Gastrocnemius medialis (tissue), 4 donors: ENCODE measurements around the gene HES2. TPM values are rescaled to one million over a fixed set of nuclear protein-coding genes. Genes with fewer than 3 reads are reported as not detected.
"Not testable (repeated sequence)": the region's sequence is repeated elsewhere in the genome, so short reads cannot be mapped to it uniquely, and the experiment has no call there.

Experiments
- ATAC-seq, 2 donors: fragments of 150-250 bp; one replicate each; pipeline ENCODE4 v1.9.1; 2016
- DNase-seq, 2 donors: peaks; one replicate each; pipeline ENCODE4 v3.0.0-alpha.2; 2019
- H3K27ac ChIP-seq, 4 donors: fragments of 200-600 bp; sonication (generic); 1 replicate in 1 of 4; 2 replicates in 3 of 4; pipeline ENCODE4 v1.5.1; 2016 to 2018; ENCODE audit warnings: mild to moderate bottlenecking in 2 of 4, moderate library complexity in 1 of 4
- H3K27me3 ChIP-seq, 3 donors: fragments of 200-600 bp; sonication (generic) in 2 of 3; 1 replicate in 1 of 3; 2 replicates in 2 of 3; pipeline versions ENCODE4 v1.5.1 to v1.6.0; 2016 to 2019; ENCODE audit warnings: mild to moderate bottlenecking in 1 of 3, moderate library complexity in 1 of 3
- H3K36me3 ChIP-seq, 2 donors: fragments of 200-600 bp; sonication (generic) in 1 of 2; one replicate each; pipeline ENCODE4 v1.5.1; 2017 to 2018
- H3K4me1 ChIP-seq, 2 donors: fragments of 200-600 bp; sonication (generic) in 1 of 2; one replicate each; pipeline ENCODE4 v1.5.1; 2016 to 2017; ENCODE audit warnings: mild to moderate bottlenecking in 2 of 2
- H3K4me3 ChIP-seq, 4 donors: fragments of 200-600 bp; sonication (generic) in 3 of 4; 1 replicate in 1 of 4; 2 replicates in 3 of 4; pipeline ENCODE4 v1.5.1; 2016 to 2019; ENCODE audit warnings: mild to moderate bottlenecking in 2 of 4
- H3K9me3 ChIP-seq, 3 donors: fragments of 200-600 bp; sonication (generic) in 2 of 3; 1 replicate in 1 of 3; 2 replicates in 2 of 3; pipeline ENCODE4 v1.5.1; 2016 to 2019
- POLR2A ChIP-seq, 2 donors: fragments of 450-650 bp; IDR thresholded peaks; one replicate each; pipeline ENCODE4 v1.6.1; 2017; ENCODE audit warnings: antibody characterized with exemption in 2 of 2, mild to moderate bottlenecking in 2 of 2, moderate library complexity in 2 of 2
- in situ Hi-C, 4 donors: fragments of 200-750 bp; cut with MboI; loops; one replicate each; pipeline versions ENCODE4 v1.15.0 to v1.8.0; 2017; ENCODE audit warnings: low sequenced_read_pairs in 4 of 4
- intact Hi-C: fragments of 100-400 bp; cut with DNase I; formaldehyde crosslinking; loops from one replicate; pipeline ENCODE4 v1.15.1; 2023; ENCODE audit warnings: low total_unique reads
- total RNA-seq, 4 donors: library from RNA; depleted of rRNA; stranded (reverse); fragments of >200 nt; gene quantifications; one replicate each; pipeline versions ENCODE4 v1.1.0 to v1.2.3, GENCODE V29; 2016
- TF ChIP-seq, protein P1 (sequence below), 5 experiments: fragments of 450-650 bp in 3 of 5; fragments of 200-600 bp in 2 of 5; sonication (generic) in 2 of 5; IDR thresholded peaks in 4 of 5; conservative IDR thresholded peaks in 1 of 5; 1 replicate in 4 of 5; 2 replicates in 1 of 5; pipeline ENCODE4 v1.5.1; 2016 to 2019; ENCODE audit warnings: antibody characterized with exemption in 5 of 5, mild to moderate bottlenecking in 3 of 5, moderate library complexity in 3 of 5

HES2 gene
- total RNA-seq, 4 donors from 2014 or later = 0.24 TPM; not detected in 3

DNA sequence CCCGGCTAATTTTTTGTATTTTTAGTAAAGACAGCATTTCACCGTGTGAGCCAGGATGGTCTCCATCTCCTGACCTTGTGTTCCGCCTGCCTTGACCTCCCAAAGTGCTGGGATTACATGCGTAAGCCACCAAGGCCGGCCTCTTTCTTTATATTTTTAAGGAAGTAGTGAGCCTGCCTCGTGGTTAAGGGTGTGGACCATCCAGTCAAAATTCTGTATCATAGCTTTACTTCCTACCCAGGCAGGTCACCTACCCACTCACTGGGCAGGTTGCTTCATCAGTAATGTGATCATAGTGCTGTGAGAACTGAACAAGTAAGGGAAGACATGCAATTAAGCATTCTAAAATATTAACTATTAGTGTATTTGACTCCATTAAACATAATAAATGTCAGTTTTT is 18.0 kb downstream of the HES2 start:
- DNase-seq (no peak), ATAC-seq (no peak)
- intact Hi-C loops = no loop called here
- H3K36me3 ChIP-seq = no peaks in the 10 kb centered on the region
- H3K27ac ChIP-seq = no peak overlapping the region
- no peak for TF ChIP-seq POLR2A (IDR thresholded peaks at IDR 0.05)
- TF ChIP-seq, protein P1, sequence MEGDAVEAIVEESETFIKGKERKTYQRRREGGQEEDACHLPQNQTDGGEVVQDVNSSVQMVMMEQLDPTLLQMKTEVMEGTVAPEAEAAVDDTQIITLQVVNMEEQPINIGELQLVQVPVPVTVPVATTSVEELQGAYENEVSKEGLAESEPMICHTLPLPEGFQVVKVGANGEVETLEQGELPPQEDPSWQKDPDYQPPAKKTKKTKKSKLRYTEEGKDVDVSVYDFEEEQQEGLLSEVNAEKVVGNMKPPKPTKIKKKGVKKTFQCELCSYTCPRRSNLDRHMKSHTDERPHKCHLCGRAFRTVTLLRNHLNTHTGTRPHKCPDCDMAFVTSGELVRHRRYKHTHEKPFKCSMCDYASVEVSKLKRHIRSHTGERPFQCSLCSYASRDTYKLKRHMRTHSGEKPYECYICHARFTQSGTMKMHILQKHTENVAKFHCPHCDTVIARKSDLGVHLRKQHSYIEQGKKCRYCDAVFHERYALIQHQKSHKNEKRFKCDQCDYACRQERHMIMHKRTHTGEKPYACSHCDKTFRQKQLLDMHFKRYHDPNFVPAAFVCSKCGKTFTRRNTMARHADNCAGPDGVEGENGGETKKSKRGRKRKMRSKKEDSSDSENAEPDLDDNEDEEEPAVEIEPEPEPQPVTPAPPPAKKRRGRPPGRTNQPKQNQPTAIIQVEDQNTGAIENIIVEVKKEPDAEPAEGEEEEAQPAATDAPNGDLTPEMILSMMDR (IDR thresholded peaks at IDR 0.05 in 4 of 5, conservative IDR thresholded peaks at IDR 0.05 in 1 of 5) = no peak
- in situ Hi-C loops = loop anchor here (5.0 to 25.0 kb wide), 6 partner anchors 39 to 164 kb away; partner anchors contain the start of genes HES3 (in 2 of the 4) and ICMT (in 1 of the 4)
- H3K27me3 ChIP-seq = peaks cover 0 to 10% (median 0%) of the 10 kb centered on the region in 3 donors
- H3K4me3 ChIP-seq = no peak overlapping the region
- no peaks in the 10 kb centered on the region for H3K9me3 ChIP-seq
- no peaks in the 10 kb centered on the region for H3K4me1 ChIP-seq

DNA sequence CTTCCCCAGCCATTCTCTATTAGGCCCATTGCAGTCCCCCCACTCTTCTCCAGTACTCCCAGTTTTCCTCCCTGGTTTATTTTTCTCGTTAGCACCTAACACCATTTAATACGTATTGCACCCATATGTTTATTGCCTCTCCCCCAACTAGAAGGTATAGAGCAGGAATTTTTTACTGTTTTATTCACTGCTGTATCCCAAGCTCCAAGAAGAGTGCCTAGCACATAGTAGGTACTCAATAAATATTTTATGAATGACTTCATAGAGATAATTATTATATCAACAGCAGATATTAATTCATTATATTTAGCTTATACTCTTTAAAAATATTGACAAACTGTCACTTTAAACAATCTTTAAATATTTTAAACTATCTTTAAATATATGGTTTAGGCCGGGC is 20.4 kb downstream of the HES2 start:
- H3K4me3 ChIP-seq = no peak overlapping the region
- no peak overlapping the region for H3K27ac ChIP-seq
- in situ Hi-C loops = no loop called here
- no peaks in the 10 kb centered on the region for H3K9me3 ChIP-seq
- H3K27me3 ChIP-seq = no peaks in the 10 kb centered on the region
- intact Hi-C loops = no loop called here
- ATAC-seq = no peak
- no peaks in the 10 kb centered on the region for H3K36me3 ChIP-seq
- H3K4me1 ChIP-seq = peaks cover 1% of the 10 kb centered on the region in 2 donors
- DNase-seq = no peak
- TF ChIP-seq POLR2A (IDR thresholded peaks at IDR 0.05) = no peak
- TF ChIP-seq, protein P1 (IDR thresholded peaks at IDR 0.05 in 4 of 5, conservative IDR thresholded peaks at IDR 0.05 in 1 of 5) = no peak

DNA sequence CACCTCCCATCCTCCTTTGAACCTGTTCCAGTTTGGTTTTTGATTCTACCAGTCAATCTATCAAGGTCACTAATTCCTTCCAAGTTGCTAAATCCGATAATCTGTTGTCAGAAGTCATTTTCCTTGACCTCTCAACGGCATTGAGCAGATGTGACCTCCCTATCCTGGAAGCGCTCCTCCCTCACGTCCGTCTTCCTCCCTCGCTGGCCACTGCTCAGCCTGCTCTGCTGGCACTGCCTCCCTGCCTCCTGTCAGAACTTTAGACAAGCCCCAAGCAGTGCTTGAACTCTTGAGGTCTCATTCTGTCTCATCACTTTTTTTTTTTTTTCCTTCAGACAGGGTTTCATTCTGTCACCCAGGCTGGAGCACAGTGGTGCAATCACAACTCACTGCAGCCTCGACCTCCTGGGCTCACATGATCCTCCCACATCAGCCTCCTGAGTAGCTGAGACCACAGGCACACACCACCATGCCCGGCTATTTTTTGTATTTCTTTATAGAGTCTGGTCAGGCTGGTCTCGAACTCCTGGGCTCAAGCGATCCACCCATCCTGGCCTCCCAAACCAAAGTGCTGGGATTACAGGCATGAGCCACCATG is 21.8 kb downstream of the HES2 start:
- H3K4me1 ChIP-seq = peaks cover 4 to 5% of the 10 kb centered on the region in 2 donors
- in situ Hi-C loops = no loop called here
- DNase-seq = no peak
- H3K4me3 ChIP-seq = no peak overlapping the region
- no peak for ATAC-seq
- no peak for TF ChIP-seq POLR2A (IDR thresholded peaks at IDR 0.05)
- TF ChIP-seq, protein P1 (IDR thresholded peaks at IDR 0.05 in 4 of 5, conservative IDR thresholded peaks at IDR 0.05 in 1 of 5) = no peak
- no peak overlapping the region for H3K27ac ChIP-seq
- no peaks in the 10 kb centered on the region for H3K9me3 ChIP-seq
- intact Hi-C loops = no loop called here
- H3K27me3 ChIP-seq = no peaks in the 10 kb centered on the region
- H3K36me3 ChIP-seq = no peaks in the 10 kb centered on the region

DNA sequence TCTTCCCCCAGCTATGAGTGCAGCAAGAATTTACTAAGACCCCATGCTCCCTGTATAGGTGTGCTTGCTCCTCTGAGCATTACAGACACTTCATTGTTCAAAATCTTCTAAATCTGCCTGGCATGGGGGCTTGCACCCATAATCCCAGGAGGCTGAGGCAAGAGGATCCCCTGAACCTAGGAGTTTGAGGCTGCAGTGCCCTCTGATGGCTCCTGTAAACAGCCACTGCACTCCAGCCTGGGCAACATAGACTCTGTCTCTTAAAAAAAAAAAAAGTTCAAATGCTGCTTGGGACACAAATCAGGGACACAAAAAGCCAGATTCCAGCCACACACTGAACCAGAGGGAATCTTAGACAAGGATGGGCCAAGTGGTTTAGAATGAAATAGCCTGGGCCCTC is 22.7 kb downstream of the HES2 start:
- intact Hi-C loops (no loop called here), in situ Hi-C loops (no loop called here)
- no peak for TF ChIP-seq POLR2A (IDR thresholded peaks at IDR 0.05)
- TF ChIP-seq, protein P1 (IDR thresholded peaks at IDR 0.05 in 4 of 5, conservative IDR thresholded peaks at IDR 0.05 in 1 of 5) = no peak
- peaks cover 7 to 8% of the 10 kb centered on the region in 2 donors for H3K4me1 ChIP-seq
- H3K27me3 ChIP-seq = no peaks in the 10 kb centered on the region
- H3K9me3 ChIP-seq = no peaks in the 10 kb centered on the region
- no peak for ATAC-seq
- H3K27ac ChIP-seq = no peak overlapping the region
- DNase-seq = no peak
- H3K36me3 ChIP-seq = no peaks in the 10 kb centered on the region
- H3K4me3 ChIP-seq = no peak overlapping the region

DNA sequence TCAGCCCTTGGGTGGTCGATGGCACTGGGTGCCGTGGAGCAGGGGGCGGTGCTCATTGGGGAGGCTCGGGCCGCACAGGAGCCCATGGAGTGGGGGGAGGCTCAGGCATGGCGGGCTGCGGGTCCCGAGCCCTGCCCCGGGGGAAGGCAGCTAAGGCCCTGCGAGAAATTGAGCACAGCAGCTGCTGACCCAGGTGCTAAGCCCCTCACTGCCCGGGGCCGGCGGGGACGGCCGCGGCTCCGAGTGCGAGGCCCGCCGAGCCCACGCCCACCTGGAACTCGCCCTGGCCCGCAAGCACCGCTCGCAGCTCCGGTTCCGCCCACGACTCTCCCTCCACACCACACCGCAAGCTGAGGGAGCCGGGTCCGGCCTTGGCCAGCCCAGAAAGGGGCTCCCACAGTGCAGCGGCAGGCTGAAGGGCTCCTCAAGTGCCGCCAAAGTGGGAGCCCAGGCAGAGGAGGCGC is 23.9 kb downstream of the HES2 start:
- H3K4me3 ChIP-seq, H3K9me3 ChIP-seq, DNase-seq, H3K27me3 ChIP-seq, in situ Hi-C loops, intact Hi-C loops, ATAC-seq, H3K4me1 ChIP-seq, H3K36me3 ChIP-seq, H3K27ac ChIP-seq: not testable (repeated sequence)

DNA sequence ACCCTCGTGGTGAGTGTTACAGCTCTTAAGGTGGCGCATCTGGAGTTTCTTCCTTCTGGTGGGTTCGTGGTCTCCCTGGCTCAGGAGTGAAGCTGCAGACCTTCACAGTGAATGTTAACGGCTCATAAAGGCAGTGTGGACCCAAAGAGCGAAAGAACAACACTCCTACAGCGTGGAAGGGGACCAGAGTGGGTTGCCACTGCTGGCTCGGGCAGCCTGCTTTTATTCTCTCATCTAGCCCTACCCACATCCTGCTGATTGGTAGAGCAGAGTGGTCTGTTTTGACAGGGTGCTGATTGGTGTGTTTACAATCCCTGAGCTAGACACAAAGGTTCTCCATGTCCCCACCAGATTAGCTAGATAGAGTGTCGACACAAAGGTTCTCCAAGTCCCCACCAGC is 24.6 kb downstream of the HES2 start:
- in situ Hi-C loops, H3K27me3 ChIP-seq, H3K27ac ChIP-seq, DNase-seq, ATAC-seq, H3K9me3 ChIP-seq, H3K4me1 ChIP-seq, H3K4me3 ChIP-seq, H3K36me3 ChIP-seq, intact Hi-C loops: not testable (repeated sequence)
